Astrocyte (in vitro differentiated cells and primary cell): Measurements from ENCODE around the gene PRG3. TPM values are rescaled to one million over a fixed set of nuclear protein-coding genes. Genes with fewer than 3 reads are reported as not detected.

Experiments
- DNase-seq: peaks from one replicate; pipeline ENCODE4 v3.0.0-alpha.2; 2010; ENCODE audit warnings: low read depth
- FAIRE-seq: peaks from 2 replicates; lab custom pipeline; 2011; peaks lifted over from hg19 to GRCh38; lab: Jason Lieb, UNC
- H2AFZ ChIP-seq: 2 replicates; pipeline ENCODE4 v1.6.0; 2012; ENCODE audit warnings: low read depth, low read length, inconsistent platforms
- H3K27ac ChIP-seq: 2 replicates; pipeline ENCODE4 v1.5.1; 2011; ENCODE audit warnings: low read depth, low read length, inconsistent platforms
- H3K27me3 ChIP-seq: 2 replicates; pipeline ENCODE4 v1.6.0; 2011; ENCODE audit warnings: low read length, inconsistent platforms; ENCODE audit not compliant: insufficient read depth
- H3K36me3 ChIP-seq: 2 replicates; pipeline ENCODE4 v1.5.1; 2011; ENCODE audit warnings: low read length, inconsistent platforms; ENCODE audit not compliant: insufficient read depth
- H3K4me1 ChIP-seq: 2 replicates; pipeline ENCODE4 v1.5.1; 2011; ENCODE audit warnings: low read length, inconsistent platforms; ENCODE audit not compliant: insufficient read depth
- H3K4me2 ChIP-seq: 2 replicates; pipeline ENCODE4 v1.6.0; 2012; ENCODE audit warnings: low read length, inconsistent platforms
- H3K4me3 ChIP-seq: 2 replicates; pipeline ENCODE4 v1.5.1; 2011; ENCODE audit warnings: low read depth, mild to moderate bottlenecking, low read length, inconsistent platforms; ENCODE audit not compliant: insufficient read depth
- H3K79me2 ChIP-seq: 2 replicates; pipeline ENCODE4 v1.6.0; 2012; ENCODE audit warnings: mild to moderate bottlenecking, low read length, inconsistent platforms; ENCODE audit not compliant: insufficient read depth
- H3K9ac ChIP-seq: 2 replicates; pipeline ENCODE4 v1.6.0; 2012; ENCODE audit warnings: mild to moderate bottlenecking, low read length, inconsistent platforms
- H3K9me3 ChIP-seq: 2 replicates; pipeline ENCODE4 v1.5.1; 2012; ENCODE audit warnings: low read depth, mild to moderate bottlenecking, low read length, inconsistent platforms; ENCODE audit not compliant: insufficient read depth
- H4K20me1 ChIP-seq: 2 replicates; pipeline ENCODE4 v1.6.0; 2012; ENCODE audit warnings: low read length, inconsistent platforms; ENCODE audit not compliant: insufficient read depth
- H3K27ac Mint-ChIP-seq: one replicate; pipeline ENCODE4 v1.8.0; 2021; ENCODE audit warnings: mild to moderate bottlenecking, mixed read lengths; ENCODE audit not compliant: unreplicated experiment
- H3K27me3 Mint-ChIP-seq: one replicate; pipeline ENCODE4 v1.8.0; 2021; ENCODE audit warnings: low read depth, mixed read lengths; ENCODE audit not compliant: unreplicated experiment
- H3K36me3 Mint-ChIP-seq: one replicate; pipeline ENCODE4 v1.8.0; 2021; ENCODE audit warnings: low read depth, mixed read lengths; ENCODE audit not compliant: unreplicated experiment
- H3K4me1 Mint-ChIP-seq: one replicate; pipeline ENCODE4 v1.8.0; 2021; ENCODE audit warnings: low read depth, mixed read lengths; ENCODE audit not compliant: unreplicated experiment
- H3K4me3 Mint-ChIP-seq: one replicate; pipeline ENCODE4 v1.8.0; 2021; ENCODE audit warnings: mild to moderate bottlenecking, moderate library complexity, mixed read lengths; ENCODE audit not compliant: unreplicated experiment
- H3K9me3 Mint-ChIP-seq: one replicate; pipeline ENCODE4 v1.8.0; 2021; ENCODE audit warnings: mild to moderate bottlenecking, mixed read lengths; ENCODE audit not compliant: unreplicated experiment
- EZH2 ChIP-seq: IDR thresholded peaks from 2 replicates; pipeline ENCODE4 v1.6.1; 2012; ENCODE audit warnings: mild to moderate bottlenecking, low read length, inconsistent platforms; ENCODE audit not compliant: insufficient read depth
- total RNA-seq: library from RNA; stranded (reverse); gene quantifications from 2 replicates; pipeline ENCODE4 v1.2.1, GENCODE V29; 2021
- TF ChIP-seq, protein P1 (sequence below): IDR thresholded peaks from 2 replicates; pipeline ENCODE4 v1.5.1; 2011; ENCODE audit warnings: low read depth, mild to moderate bottlenecking, inconsistent platforms, low read length, moderate library complexity; ENCODE audit not compliant: insufficient read depth

Gene PRG3
- total RNA-seq, 1 donor from 2014 or later = not detected

DNA sequence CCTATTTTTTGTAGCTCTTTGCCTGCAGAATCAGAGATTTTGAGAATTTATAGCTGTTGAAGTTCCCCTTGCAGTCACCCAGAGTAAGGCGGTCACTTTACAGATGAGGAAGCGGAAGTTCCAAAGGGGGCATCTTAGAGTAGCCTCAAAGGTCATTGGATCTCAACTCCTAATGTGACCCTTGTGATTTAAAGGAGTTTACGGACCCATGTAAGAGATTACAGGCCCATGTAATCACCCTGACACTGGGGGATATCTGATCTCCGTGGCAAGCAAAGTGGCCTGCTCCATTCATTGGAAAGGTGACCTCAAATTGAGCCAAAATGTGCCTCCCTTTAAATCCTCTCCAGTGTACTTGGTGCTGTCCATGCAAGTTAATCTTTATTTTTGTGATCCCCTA is 27.1 kb downstream of the PRG3 start:
- Histone ChIP-seq H3K27ac (no peak overlapping the region), H3K79me2 (no peaks in the 10 kb centered on the region), H2AFZ (no peak overlapping the region), H3K4me3 (no peak overlapping the region), H3K27me3 (peaks cover 12% of the 10 kb centered on the region), H4K20me1 (no peaks in the 10 kb centered on the region), H3K4me2 (no peak overlapping the region), H3K4me1 (no peaks in the 10 kb centered on the region), H3K9ac (no peak overlapping the region), H3K36me3 (no peaks in the 10 kb centered on the region), H3K9me3 (peaks cover 10% of the 10 kb centered on the region)
- TF ChIP-seq, protein P1, sequence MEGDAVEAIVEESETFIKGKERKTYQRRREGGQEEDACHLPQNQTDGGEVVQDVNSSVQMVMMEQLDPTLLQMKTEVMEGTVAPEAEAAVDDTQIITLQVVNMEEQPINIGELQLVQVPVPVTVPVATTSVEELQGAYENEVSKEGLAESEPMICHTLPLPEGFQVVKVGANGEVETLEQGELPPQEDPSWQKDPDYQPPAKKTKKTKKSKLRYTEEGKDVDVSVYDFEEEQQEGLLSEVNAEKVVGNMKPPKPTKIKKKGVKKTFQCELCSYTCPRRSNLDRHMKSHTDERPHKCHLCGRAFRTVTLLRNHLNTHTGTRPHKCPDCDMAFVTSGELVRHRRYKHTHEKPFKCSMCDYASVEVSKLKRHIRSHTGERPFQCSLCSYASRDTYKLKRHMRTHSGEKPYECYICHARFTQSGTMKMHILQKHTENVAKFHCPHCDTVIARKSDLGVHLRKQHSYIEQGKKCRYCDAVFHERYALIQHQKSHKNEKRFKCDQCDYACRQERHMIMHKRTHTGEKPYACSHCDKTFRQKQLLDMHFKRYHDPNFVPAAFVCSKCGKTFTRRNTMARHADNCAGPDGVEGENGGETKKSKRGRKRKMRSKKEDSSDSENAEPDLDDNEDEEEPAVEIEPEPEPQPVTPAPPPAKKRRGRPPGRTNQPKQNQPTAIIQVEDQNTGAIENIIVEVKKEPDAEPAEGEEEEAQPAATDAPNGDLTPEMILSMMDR = no peak
- no peak for TF ChIP-seq EZH2
- no peaks in the 10 kb centered on the region for H3K4me1 Mint-ChIP-seq
- peaks cover 3% of the 10 kb centered on the region for H3K9me3 Mint-ChIP-seq
- H3K36me3 Mint-ChIP-seq = no peaks in the 10 kb centered on the region
- no peak overlapping the region for H3K4me3 Mint-ChIP-seq
- no peak overlapping the region for H3K27ac Mint-ChIP-seq
- FAIRE-seq (no peak), DNase-seq (no peak)
- peaks cover 17% of the 10 kb centered on the region for H3K27me3 Mint-ChIP-seq

DNA sequence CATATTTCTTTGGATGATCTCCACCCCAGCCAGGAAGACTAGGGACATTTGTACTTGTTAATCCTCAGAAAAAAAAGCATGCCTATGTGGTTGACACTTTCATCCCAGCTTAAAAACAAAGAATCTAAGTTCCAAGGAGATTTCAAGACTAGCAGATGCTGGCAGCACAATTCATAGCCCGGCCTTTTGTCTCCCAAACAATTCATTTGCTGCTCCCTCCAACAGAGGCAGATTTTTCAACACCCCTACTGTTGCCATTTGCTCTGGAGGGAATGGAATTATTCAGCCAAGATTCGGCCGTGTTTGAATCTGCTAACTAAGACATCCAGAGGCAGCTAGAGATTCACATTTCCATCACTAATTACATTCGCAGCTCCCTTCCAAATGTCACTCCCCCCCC is 27.5 kb downstream of the PRG3 start:
- H3K4me1 ChIP-seq = no peaks in the 10 kb centered on the region
- no peak for TF ChIP-seq EZH2
- TF ChIP-seq, protein P1 = no peak
- H3K36me3 Mint-ChIP-seq = no peaks in the 10 kb centered on the region
- H3K9ac ChIP-seq = no peak overlapping the region
- H3K4me3 ChIP-seq = no peak overlapping the region
- H3K9me3 Mint-ChIP-seq = peaks cover 4% of the 10 kb centered on the region
- peaks cover 12% of the 10 kb centered on the region for H3K27me3 ChIP-seq
- no peak for DNase-seq
- no peaks in the 10 kb centered on the region for H3K4me1 Mint-ChIP-seq
- no peak overlapping the region for H3K27ac ChIP-seq
- no peak overlapping the region for H3K27ac Mint-ChIP-seq
- H3K27me3 Mint-ChIP-seq = peaks cover 17% of the 10 kb centered on the region
- H3K36me3 ChIP-seq = no peaks in the 10 kb centered on the region
- no peak for FAIRE-seq
- no peak overlapping the region for H2AFZ ChIP-seq
- H3K9me3 ChIP-seq = peaks cover 10% of the 10 kb centered on the region
- H3K4me2 ChIP-seq = no peak overlapping the region
- H3K4me3 Mint-ChIP-seq = no peak overlapping the region
- no peaks in the 10 kb centered on the region for H3K79me2 ChIP-seq
- no peaks in the 10 kb centered on the region for H4K20me1 ChIP-seq

DNA sequence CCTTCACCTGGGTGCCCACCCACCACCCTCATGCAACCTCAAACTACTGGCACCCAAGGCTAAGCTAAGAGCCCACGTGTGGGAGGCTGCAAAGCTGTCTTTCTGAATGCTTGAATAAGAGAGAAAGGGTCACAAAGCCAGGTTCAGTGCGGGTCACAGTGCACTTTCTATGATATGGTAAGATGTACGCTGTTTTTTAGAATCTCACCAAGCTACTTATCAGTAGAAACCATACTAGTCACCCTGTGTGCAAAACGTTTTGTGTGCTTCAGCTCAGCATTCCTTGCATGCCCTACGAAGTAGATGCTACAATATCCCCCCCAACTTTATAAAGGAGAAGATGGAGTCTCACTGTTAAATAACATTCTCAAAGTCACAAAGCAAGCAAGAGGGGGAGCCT is 27.9 kb downstream of the PRG3 start:
- H3K36me3 ChIP-seq = no peaks in the 10 kb centered on the region
- no peaks in the 10 kb centered on the region for H3K36me3 Mint-ChIP-seq
- peaks cover 6% of the 10 kb centered on the region for H3K9me3 Mint-ChIP-seq
- no peak overlapping the region for H3K4me2 ChIP-seq
- no peak for TF ChIP-seq EZH2
- TF ChIP-seq, protein P1 = no peak
- no peaks in the 10 kb centered on the region for H4K20me1 ChIP-seq
- H3K9ac ChIP-seq = no peak overlapping the region
- H3K4me3 ChIP-seq = no peak overlapping the region
- H3K27me3 ChIP-seq = peaks cover 12% of the 10 kb centered on the region
- H3K79me2 ChIP-seq = no peaks in the 10 kb centered on the region
- H3K9me3 ChIP-seq = peaks cover 10% of the 10 kb centered on the region
- no peak overlapping the region for H3K27ac Mint-ChIP-seq
- no peak overlapping the region for H3K4me3 Mint-ChIP-seq
- FAIRE-seq = no peak
- no peak overlapping the region for H3K27ac ChIP-seq
- H3K4me1 Mint-ChIP-seq = no peaks in the 10 kb centered on the region
- no peak for DNase-seq
- no peak overlapping the region for H2AFZ ChIP-seq
- H3K27me3 Mint-ChIP-seq = peaks cover 18% of the 10 kb centered on the region
- H3K4me1 ChIP-seq = no peaks in the 10 kb centered on the region
